PC-9 (cell line): ENCODE results near the gene IVD. TPM values are rescaled to one million over a fixed set of nuclear protein-coding genes. Genes with fewer than 3 reads are reported as not detected.

Source experiments
- BruUV-seq: library from RNA; stranded (reverse); fragments of 400-500 nt; replicated peaks from 2 replicates; lab custom pipeline; 2021; lab: Mats Ljungman, UMichigan
- CTCF ChIA-PET: fragments of 300-600 bp; sonication (Branson Sonifier 250); formaldehyde crosslinking; loops from one replicate; lab custom pipeline; 2022; ENCODE audit warnings: antibody characterized with exemption; lab: Charles Lee
- POLR2A ChIA-PET: fragments of 300-600 bp; sonication (Branson Sonifier 250); formaldehyde crosslinking; loops from one replicate; lab custom pipeline; 2022; ENCODE audit warnings: antibody characterized with exemption; ENCODE audit not compliant: unreplicated experiment; lab: Charles Lee
- DNase-seq, 2 experiments: peaks; one replicate each; pipeline versions ENCODE4 v3.0.0 to v3.0.0-alpha.2; 2015 to 2022; ENCODE audit warnings: mixed read lengths in 1 of 2
- H2AFZ ChIP-seq: fragments of 200-600 bp; sonication (generic); 2 replicates; pipeline ENCODE4 v1.8.1; 2017; ENCODE audit warnings: antibody characterized with exemption
- H3F3A ChIP-seq: fragments of 200-600 bp; sonication (generic); 2 replicates; pipeline ENCODE4 v1.8.1; 2017; ENCODE audit warnings: antibody characterized with exemption, mild to moderate bottlenecking, low read depth; ENCODE audit not compliant: insufficient read depth
- H3K27ac ChIP-seq: fragments of 200-600 bp; sonication (generic); 2 replicates; pipeline ENCODE4 v1.6.1; 2016; ENCODE audit warnings: mixed run types
- H3K27me3 ChIP-seq: fragments of 200-600 bp; sonication (generic); 2 replicates; pipeline ENCODE4 v1.6.1; 2016; ENCODE audit warnings: low read depth, mixed run types; ENCODE audit not compliant: insufficient read depth
- H3K36me3 ChIP-seq: fragments of 200-600 bp; sonication (generic); 2 replicates; pipeline ENCODE4 v1.6.1; 2016; ENCODE audit warnings: low read depth, mixed run types
- H3K4me1 ChIP-seq: fragments of 200-600 bp; sonication (generic); replicated peaks from 2 replicates; pipeline ENCODE4 v1.6.1; 2016; ENCODE audit warnings: mixed run types; ENCODE audit not compliant: insufficient read depth
- H3K4me2 ChIP-seq: fragments of 200-600 bp; sonication (generic); 2 replicates; pipeline ENCODE4 v1.6.1; 2017; ENCODE audit warnings: mixed run types
- H3K4me3 ChIP-seq: fragments of 200-600 bp; sonication (generic); 2 replicates; pipeline ENCODE4 v1.6.1; 2016; ENCODE audit warnings: mixed run types
- H3K79me2 ChIP-seq: fragments of 200-600 bp; sonication (generic); 2 replicates; pipeline ENCODE4 v1.6.1; 2017; ENCODE audit warnings: low read depth, mixed run types
- H3K9me2 ChIP-seq: fragments of 200-600 bp; sonication (generic); 2 replicates; pipeline ENCODE4 v1.8.1; 2017; ENCODE audit warnings: mild to moderate bottlenecking; ENCODE audit not compliant: insufficient read depth
- H3K9me3 ChIP-seq: fragments of 200-600 bp; sonication (generic); 2 replicates; pipeline ENCODE4 v1.8.1; 2016; ENCODE audit warnings: low read depth; ENCODE audit not compliant: insufficient read depth
- H4K20me1 ChIP-seq: fragments of 200-600 bp; sonication (generic); 2 replicates; pipeline ENCODE4 v1.8.1; 2017; ENCODE audit not compliant: insufficient read depth
- CTCF ChIP-seq: fragments of 200-600 bp; sonication (generic); conservative IDR thresholded peaks from 2 replicates; pipeline ENCODE4 v1.6.1; 2017; ENCODE audit warnings: mixed run types, antibody characterized with exemption, mild to moderate bottlenecking, moderate library complexity
- EZH2 ChIP-seq: fragments of 200-600 bp; sonication (generic); IDR thresholded peaks from 2 replicates; pipeline ENCODE4 v1.8.0; 2017; ENCODE audit warnings: antibody characterized with exemption, low read depth
- intact Hi-C: fragments of 100-400 bp; cut with micrococcal nuclease; formaldehyde crosslinking; loops from one replicate; pipeline ENCODE4 v1.10.0; 2022; ENCODE audit not compliant: unreplicated experiment
- total RNA-seq: library from RNA; stranded (reverse); gene quantifications from 2 replicates; pipeline ENCODE4 v1.2.3, GENCODE V29; 2021

Gene IVD
- total RNA-seq, 1 experiment from 2014 or later = 82.5 TPM

GRCh38 chr15:40388941-40389823, 16.4 kb upstream of the IVD start:
- Histone ChIP-seq H3K27me3 (no peaks in the 10 kb centered on the region), H3K4me2 (no peak overlapping the region), H3K4me3 (no peak overlapping the region), H3K79me2 (peaks cover 18% of the 10 kb centered on the region), H3K9me2 (no peaks in the 10 kb centered on the region), H3K4me1 (peaks cover 11% of the 10 kb centered on the region), H4K20me1 (no peaks in the 10 kb centered on the region), H3K9me3 (no peaks in the 10 kb centered on the region), H3K36me3 (peaks cover 17% of the 10 kb centered on the region; the same call in 1 of the 2 replicates), H3K27ac (no peak overlapping the region), H2AFZ (no peak overlapping the region), H3F3A (peaks cover 44% of the 10 kb centered on the region; the same call in 1 of the 2 replicates)
- TF ChIP-seq CTCF (no peak), EZH2 (no peak)
- intact Hi-C loops = no loop called here
- no TSS peak for BruUV-seq
- CTCF ChIA-PET = interaction anchor here (0.8 kb wide), 1 partner anchor 158 kb away, joined by 6 read pairs; no protein-coding TSS in a partner anchor
- POLR2A ChIA-PET = no interaction called here
- peak in 1 of 2 experiments; percentile 46 for DNase-seq

- no TSS peak for BruUV-seq
- ChIA-PET POLR2A (no interaction called here), CTCF (no interaction called here)
- no peaks in the 10 kb centered on the region for H3K9me3 ChIP-seq
- no peak overlapping the region for H3K4me3 ChIP-seq
- H3K27ac ChIP-seq = no peak overlapping the region
- H2AFZ ChIP-seq = no peak overlapping the region
- DNase-seq = no peak
- TF ChIP-seq CTCF (no peak), EZH2 (no peak)
- intact Hi-C loops = no loop called here
- H3K4me1 ChIP-seq = peaks cover 3% of the 10 kb centered on the region; the same call in 1 of the 2 replicates
- no peaks in the 10 kb centered on the region for H3K27me3 ChIP-seq
- H3K9me2 ChIP-seq = no peaks in the 10 kb centered on the region
- peaks cover 45% of the 10 kb centered on the region; the same call in 1 of the 2 replicates for H3F3A ChIP-seq
- H4K20me1 ChIP-seq = no peaks in the 10 kb centered on the region
- H3K36me3 ChIP-seq = peaks cover 14% of the 10 kb centered on the region; the same call in 1 of the 2 replicates
- no peak overlapping the region for H3K4me2 ChIP-seq
- peaks cover 10% of the 10 kb centered on the region for H3K79me2 ChIP-seq
Measured at GRCh38 chr15:40389824-40390595, 15.6 kb upstream of the IVD start.
